Activated CD4-positive, alpha-beta T cell treated with anti-CD3 and anti-CD28 coated beads, Interleukin-2, amount 50 U/mL, for 4 hours (primary cell): ENCODE data around the gene DPYD.

ENCODE experiments used
- DNase-seq, 2 experiments: peaks; one replicate each; pipeline ENCODE4 v3.0.0-alpha.2; 2020

The DPYD gene

GRCh38 chr1:97174039-97174704 is 746.7 kb downstream of the DPYD start:
- no peak for DNase-seq

- no peak for DNase-seq
Observed at GRCh38 chr1:97170300-97170699, 750.5 kb downstream of the DPYD start.

- no peak for DNase-seq
Observed at GRCh38 chr1:97168056-97168455, 752.8 kb downstream of the DPYD start.

- DNase-seq, result no peak
Observed at GRCh38 chr1:97167246-97167645, 753.6 kb downstream of the DPYD start.

GRCh38 chr1:97166626-97167025 is 754.2 kb downstream of the DPYD start:
- no peak for DNase-seq

- DNase-seq, result no peak
Observed at GRCh38 chr1:97164276-97164639, 756.6 kb downstream of the DPYD start.

GRCh38 chr1:97163591-97164275 is 757.1 kb downstream of the DPYD start:
- DNase-seq, result no peak

- DNase-seq, result no peak
Observed at GRCh38 chr1:97160818-97161217, 760.0 kb downstream of the DPYD start.

GRCh38 chr1:97159342-97159741 is 761.5 kb downstream of the DPYD start:
- no peak for DNase-seq

GRCh38 chr1:97158691-97159096 is 762.1 kb downstream of the DPYD start:
- DNase-seq, result no peak

GRCh38 chr1:97157991-97158390 is 762.8 kb downstream of the DPYD start:
- DNase-seq, result no peak

GRCh38 chr1:97151651-97152050 is 769.2 kb downstream of the DPYD start:
- DNase-seq, result no peak

GRCh38 chr1:97145321-97145956 is 775.4 kb downstream of the DPYD start:
- no peak for DNase-seq

- DNase-seq, result no peak
Observed at GRCh38 chr1:97144527-97144926, 776.3 kb downstream of the DPYD start.

- no peak for DNase-seq
Observed at GRCh38 chr1:97143236-97143882, 777.5 kb downstream of the DPYD start.

- DNase-seq, result no peak
Observed at GRCh38 chr1:97140611-97141010, 780.2 kb downstream of the DPYD start.

- DNase-seq, result no peak
Observed at GRCh38 chr1:97139512-97139911, 781.3 kb downstream of the DPYD start.

GRCh38 chr1:97138515-97139032 is 782.3 kb downstream of the DPYD start:
- no peak for DNase-seq

GRCh38 chr1:97137862-97138514 is 782.8 kb downstream of the DPYD start:
- DNase-seq, result no peak

- no peak for DNase-seq
Observed at GRCh38 chr1:97136996-97137395, 783.8 kb downstream of the DPYD start.

- DNase-seq, result no peak
Observed at GRCh38 chr1:97135972-97136371, 784.9 kb downstream of the DPYD start.

- no peak for DNase-seq
Observed at GRCh38 chr1:97128426-97128825, 792.4 kb downstream of the DPYD start.
